Activated CD8-positive, alpha-beta T cell treated with anti-CD3 and anti-CD28 coated beads, Interleukin-2, amount 10 ng/mL, durations not matched to agents 7 days and 5 days (primary cell): ENCODE measurements around the gene TPK1. TPM values are rescaled to one million over a fixed set of nuclear protein-coding genes. Genes with fewer than 3 reads are reported as not detected.

Experiments used
- ATAC-seq: fragments of 150-1000 bp; cut with Tn5 transposase; one replicate; pipeline ENCODE4 v1.10.0; 2021; ENCODE audit warnings: moderate library complexity
- CTCF ChIA-PET: fragments of 350-600 bp; sonication (Branson Sonifier 250); formaldehyde crosslinking; loops from one replicate; lab custom pipeline; 2021; ENCODE audit warnings: antibody characterized with exemption; lab: Charles Lee
- POLR2A ChIA-PET: fragments of 350-600 bp; sonication (Branson Sonifier 250); formaldehyde crosslinking; loops from one replicate; lab custom pipeline; 2021; ENCODE audit warnings: antibody characterized with exemption; lab: Charles Lee
- DNase-seq: peaks from one replicate; pipeline ENCODE4 v3.0.0-alpha.2; 2020
- H3K27ac Mint-ChIP-seq: one replicate; pipeline ENCODE4 v1.8.0; 2021; ENCODE audit warnings: mild to moderate bottlenecking, mixed read lengths
- H3K27me3 Mint-ChIP-seq: one replicate; pipeline ENCODE4 v1.8.0; 2021; ENCODE audit warnings: low read depth, mixed read lengths
- H3K36me3 Mint-ChIP-seq: one replicate; pipeline ENCODE4 v1.8.0; 2021; ENCODE audit warnings: low read depth, mixed read lengths
- H3K4me1 Mint-ChIP-seq: one replicate; pipeline ENCODE4 v1.8.0; 2021; ENCODE audit warnings: low read depth, mixed read lengths
- H3K4me3 Mint-ChIP-seq: one replicate; pipeline ENCODE4 v1.8.0; 2021; ENCODE audit warnings: mild to moderate bottlenecking, mixed read lengths
- H3K9me3 Mint-ChIP-seq: one replicate; pipeline ENCODE4 v1.8.0; 2022; ENCODE audit warnings: mixed read lengths; ENCODE audit not compliant: insufficient read depth
- total RNA-seq, 2 experiments: library from RNA; stranded (reverse); gene quantifications; one replicate each; pipeline ENCODE4 v1.2.3, GENCODE V29; 2021

Gene TPK1
- total RNA-seq: 10 to 100 TPM; 10.2 to 10.7 TPM

- POLR2A ChIA-PET: interaction anchor here (0.9 to 4.6 kb wide), 13 partner anchors 9 to 51 kb away, joined by 3 to 138 read pairs (median 5); no protein-coding TSS in a partner anchor
- Mint-ChIP-seq H3K36me3 (peaks cover 24% of the 10 kb centered on the region), H3K27ac (peak within 1 kb of the TSS; percentile 99), H3K27me3 (no peaks in the 10 kb centered on the region), H3K4me3 (peak within 1 kb of the TSS; percentile 94), H3K4me1 (peaks cover 35% of the 10 kb centered on the region), H3K9me3 (peaks cover 16% of the 10 kb centered on the region)
- DNase-seq: peak; percentile 93
- peak; percentile 86 for ATAC-seq
- CTCF ChIA-PET: interaction anchor here (1.0 to 3.5 kb wide), 8 partner anchors 11 to 99 kb away, joined by 3 to 30 read pairs (median 12); no protein-coding TSS in a partner anchor
Observed at GRCh38 chr7:144835652-144836544, at the start of gene TPK1. Gene TPK1 (minus strand): TSS chr7:144836053. CDS start chr7:144835602, 451 bp downstream.

- ChIA-PET POLR2A (no interaction called here), CTCF (no interaction called here)
Observed at GRCh38 chr7:144885478-144885877, 49.6 kb upstream of the TPK1 start.

GRCh38 chr7:144884896-144885295, 49.0 kb upstream of the TPK1 start:
- Mint-ChIP-seq H3K9me3 (no peaks in the 10 kb centered on the region), H3K27me3 (peaks cover 2% of the 10 kb centered on the region), H3K4me3 (no peak overlapping the region), H3K36me3 (no peaks in the 10 kb centered on the region), H3K4me1 (no peaks in the 10 kb centered on the region), H3K27ac (no peak overlapping the region)
- DNase-seq: no peak
- CTCF ChIA-PET: no interaction called here
- POLR2A ChIA-PET: no interaction called here
- no peak for ATAC-seq

More at GRCh38 chr7:144885478-144885877, 49.6 kb upstream of the TPK1 start:
- Mint-ChIP-seq H3K27me3 (peaks cover 2% of the 10 kb centered on the region), H3K4me1 (no peaks in the 10 kb centered on the region), H3K27ac (no peak overlapping the region), H3K9me3 (no peaks in the 10 kb centered on the region), H3K4me3 (no peak overlapping the region), H3K36me3 (no peaks in the 10 kb centered on the region)
- ATAC-seq: no peak
- no peak for DNase-seq

GRCh38 chr7:144873316-144873845, 37.5 kb upstream of the TPK1 start:
- no peak for ATAC-seq
- H3K27ac Mint-ChIP-seq: no peak overlapping the region
- H3K4me3 Mint-ChIP-seq: no peak overlapping the region

DNA sequence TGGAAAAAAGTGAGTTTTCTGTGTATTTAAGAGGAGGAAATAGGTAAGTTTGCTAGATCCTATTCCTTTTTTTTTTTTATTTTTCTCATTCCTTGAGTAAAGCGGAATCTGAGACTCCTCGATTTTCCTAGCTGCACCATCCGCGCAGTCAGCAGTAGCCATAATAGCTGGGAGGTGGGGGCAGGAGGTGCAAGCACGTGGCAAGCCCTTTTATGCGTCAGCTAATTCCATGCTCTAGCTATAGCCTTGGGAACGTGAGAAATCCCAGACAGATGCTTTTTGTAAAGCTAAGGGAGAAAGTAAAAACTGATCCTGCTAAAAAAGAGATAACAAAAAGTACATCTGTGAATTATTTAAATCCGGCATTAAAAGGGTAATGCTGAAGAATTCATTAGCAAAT, 33.2 kb upstream of the TPK1 start:
- DNase-seq: no peak
- peaks cover 2% of the 10 kb centered on the region for H3K27me3 Mint-ChIP-seq
- H3K4me1 Mint-ChIP-seq: no peaks in the 10 kb centered on the region
- H3K4me3 Mint-ChIP-seq: no peak overlapping the region
- ChIA-PET POLR2A (interaction anchor here (0.6 kb wide), 1 partner anchor 125 kb away, joined by 6 read pairs; no protein-coding TSS in a partner anchor), CTCF (interaction anchor here (0.6 kb wide), 1 partner anchor 31 kb away, joined by 3 read pairs; no protein-coding TSS in a partner anchor)
- no peaks in the 10 kb centered on the region for H3K9me3 Mint-ChIP-seq
- H3K27ac Mint-ChIP-seq: no peak overlapping the region
- no peak for ATAC-seq
- no peaks in the 10 kb centered on the region for H3K36me3 Mint-ChIP-seq

More at GRCh38 chr7:144873316-144873845, 37.5 kb upstream of the TPK1 start:
- no peaks in the 10 kb centered on the region for H3K36me3 Mint-ChIP-seq
- ChIA-PET POLR2A (no interaction called here), CTCF (no interaction called here)
- H3K9me3 Mint-ChIP-seq: no peaks in the 10 kb centered on the region
- H3K4me1 Mint-ChIP-seq: no peaks in the 10 kb centered on the region
- no peaks in the 10 kb centered on the region for H3K27me3 Mint-ChIP-seq
- no peak for DNase-seq

- DNase-seq (no peak), ATAC-seq (no peak)
- no peaks in the 10 kb centered on the region for H3K9me3 Mint-ChIP-seq
- no peak overlapping the region for H3K4me3 Mint-ChIP-seq
- ChIA-PET CTCF (no interaction called here), POLR2A (no interaction called here)
- no peaks in the 10 kb centered on the region for H3K36me3 Mint-ChIP-seq
- peaks cover 2% of the 10 kb centered on the region for H3K27me3 Mint-ChIP-seq
- no peak overlapping the region for H3K27ac Mint-ChIP-seq
- no peaks in the 10 kb centered on the region for H3K4me1 Mint-ChIP-seq
Observed at GRCh38 chr7:144866189-144866588, 30.3 kb upstream of the TPK1 start.

GRCh38 chr7:144863320-144863647, 27.4 kb upstream of the TPK1 start:
- Mint-ChIP-seq H3K4me1 (no peaks in the 10 kb centered on the region), H3K27ac (no peak overlapping the region), H3K9me3 (no peaks in the 10 kb centered on the region), H3K36me3 (no peaks in the 10 kb centered on the region), H3K4me3 (no peak overlapping the region), H3K27me3 (peaks cover 2% of the 10 kb centered on the region)
- POLR2A ChIA-PET: interaction anchor here (0.6 kb wide), 1 partner anchor 27 kb away, joined by 4 read pairs; the partner anchor contains the start of gene TPK1
- CTCF ChIA-PET: no interaction called here
- DNase-seq (no peak), ATAC-seq (no peak)

DNA sequence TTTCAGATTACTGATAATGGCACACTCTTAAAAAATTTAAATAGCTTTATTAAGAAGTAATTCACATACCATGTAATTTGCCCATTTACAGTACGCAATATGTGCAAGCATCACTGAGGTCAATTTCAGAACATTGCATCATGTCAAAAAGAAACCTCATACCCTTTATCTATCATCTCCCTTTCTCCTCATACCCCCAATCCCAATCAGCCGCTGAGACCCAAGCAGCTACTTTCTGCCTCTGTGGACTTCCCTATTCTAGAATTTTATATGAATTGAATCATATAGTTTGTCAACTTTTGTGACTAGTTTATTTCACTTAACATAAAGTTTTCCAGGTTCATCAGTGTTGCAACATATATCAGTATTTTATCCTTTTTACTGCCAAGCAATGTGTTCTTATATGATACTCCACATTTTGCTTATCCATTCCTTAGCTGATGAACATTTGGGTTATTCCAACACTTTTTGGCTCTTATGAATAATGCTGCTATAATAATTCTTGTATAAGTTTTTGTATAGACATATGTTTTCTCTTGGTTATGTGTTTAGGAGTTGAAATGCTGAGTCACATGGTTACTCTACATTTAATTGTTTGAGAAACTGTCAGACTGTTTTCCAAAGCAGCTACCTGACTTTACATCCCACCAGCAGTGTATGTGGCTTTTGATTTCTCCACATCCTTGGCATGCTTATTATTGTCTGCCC, 26.9 kb upstream of the TPK1 start:
- DNase-seq: no peak
- POLR2A ChIA-PET: interaction anchor here (0.6 kb wide), 1 partner anchor 27 kb away, joined by 4 read pairs; the partner anchor contains the start of gene TPK1
- no peaks in the 10 kb centered on the region for H3K36me3 Mint-ChIP-seq
- H3K9me3 Mint-ChIP-seq: no peaks in the 10 kb centered on the region
- no peaks in the 10 kb centered on the region for H3K4me1 Mint-ChIP-seq
- no peak for ATAC-seq
- no peak overlapping the region for H3K4me3 Mint-ChIP-seq
- peaks cover 2% of the 10 kb centered on the region for H3K27me3 Mint-ChIP-seq
- no peak overlapping the region for H3K27ac Mint-ChIP-seq
- CTCF ChIA-PET: no interaction called here

DNA sequence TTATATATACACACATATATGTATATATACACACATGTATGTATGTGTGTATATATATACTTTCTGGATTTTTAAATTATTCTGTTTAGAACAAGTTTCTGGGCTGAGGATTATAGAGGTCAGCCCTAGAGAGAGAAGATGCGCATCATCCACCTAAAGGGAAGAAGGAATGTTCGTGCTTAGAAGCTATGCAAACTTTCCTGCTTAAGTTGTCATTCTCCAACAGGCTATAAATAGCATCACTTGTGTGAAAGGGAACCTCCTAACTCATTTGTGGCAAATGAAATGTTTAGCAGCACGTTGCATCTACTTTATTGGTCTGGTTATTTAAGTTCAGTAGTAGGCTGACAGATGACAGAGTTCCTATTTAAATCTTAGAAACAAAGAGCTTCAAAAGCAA, 23.9 kb upstream of the TPK1 start:
- Mint-ChIP-seq H3K36me3 (no peaks in the 10 kb centered on the region), H3K4me1 (no peaks in the 10 kb centered on the region), H3K9me3 (no peaks in the 10 kb centered on the region), H3K27me3 (peaks cover 2% of the 10 kb centered on the region), H3K4me3 (no peak overlapping the region), H3K27ac (no peak overlapping the region)
- no peak for DNase-seq
- ChIA-PET POLR2A (no interaction called here), CTCF (no interaction called here)
- ATAC-seq: no peak

- Mint-ChIP-seq H3K4me1 (no peaks in the 10 kb centered on the region), H3K9me3 (no peaks in the 10 kb centered on the region), H3K4me3 (no peak overlapping the region), H3K27ac (no peak overlapping the region), H3K36me3 (no peaks in the 10 kb centered on the region), H3K27me3 (peaks cover 2% of the 10 kb centered on the region)
- CTCF ChIA-PET: no interaction called here
- no peak for DNase-seq
- ATAC-seq: no peak
- POLR2A ChIA-PET: no interaction called here
Observed at GRCh38 chr7:144857463-144857862, 21.6 kb upstream of the TPK1 start.

DNA sequence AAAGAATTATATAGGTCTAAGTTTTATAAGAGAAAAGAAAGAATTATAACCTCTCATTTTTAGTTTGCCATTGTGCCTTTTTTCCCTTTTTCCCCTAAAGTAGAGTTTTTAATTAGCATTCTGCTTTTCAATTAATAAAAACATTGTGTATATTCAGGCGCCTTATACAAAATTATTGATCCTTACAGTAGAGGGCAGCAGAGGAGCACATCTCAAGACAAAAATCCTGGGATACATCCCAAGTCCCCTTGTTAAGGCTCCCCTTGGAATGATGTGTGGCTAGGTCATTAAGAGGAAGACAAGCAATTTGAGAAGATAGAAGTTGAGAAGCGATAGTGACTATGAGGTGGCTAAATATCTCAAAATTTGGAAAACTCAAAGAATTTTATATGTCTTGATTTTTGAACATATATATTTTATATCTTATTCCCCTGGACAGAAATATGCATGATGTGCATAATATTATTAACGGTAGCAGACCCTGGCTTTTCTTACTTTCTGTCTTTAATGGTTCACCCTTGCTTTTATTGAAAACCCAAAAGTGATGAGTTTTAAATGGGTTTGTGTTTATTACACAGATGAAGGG, 19.1 kb upstream of the TPK1 start:
- ChIA-PET CTCF (no interaction called here), POLR2A (no interaction called here)
- ATAC-seq (no peak), DNase-seq (no peak)
- no peaks in the 10 kb centered on the region for H3K9me3 Mint-ChIP-seq
- no peaks in the 10 kb centered on the region for H3K4me1 Mint-ChIP-seq
- H3K27me3 Mint-ChIP-seq: peaks cover 2% of the 10 kb centered on the region
- H3K27ac Mint-ChIP-seq: no peak overlapping the region
- H3K4me3 Mint-ChIP-seq: no peak overlapping the region
- H3K36me3 Mint-ChIP-seq: no peaks in the 10 kb centered on the region
